Measurements from ENCODE around the gene DNAJB8.

GRCh38 chr3:128476659-128477058 lies 10.0 kb upstream of the DNAJB8 start:
- TF ChIP-seq CTCF (IDR thresholded peaks at IDR 0.05; ENCODE audit: borderline replicate concordance, extremely low read depth, low read length, poor library complexity, severe bottlenecking), result no peak
- TF ChIP-seq EZH2 (IDR thresholded peaks at IDR 0.05; ENCODE audit: borderline replicate concordance, low read depth, low read length, severe bottlenecking), result no peak

Measured in DND-41 (cell line).